ENCODE data around the gene HTR3D. TPM values are rescaled to one million over a fixed set of nuclear protein-coding genes. Genes with fewer than 3 reads are reported as not detected.
"Not testable (repeated sequence)": the region's sequence is repeated elsewhere in the genome, so short reads cannot be mapped to it uniquely, and the experiment has no call there.

Gene HTR3D
- total RNA-seq, 1 donor from 2014 or later, result not detected

DNA sequence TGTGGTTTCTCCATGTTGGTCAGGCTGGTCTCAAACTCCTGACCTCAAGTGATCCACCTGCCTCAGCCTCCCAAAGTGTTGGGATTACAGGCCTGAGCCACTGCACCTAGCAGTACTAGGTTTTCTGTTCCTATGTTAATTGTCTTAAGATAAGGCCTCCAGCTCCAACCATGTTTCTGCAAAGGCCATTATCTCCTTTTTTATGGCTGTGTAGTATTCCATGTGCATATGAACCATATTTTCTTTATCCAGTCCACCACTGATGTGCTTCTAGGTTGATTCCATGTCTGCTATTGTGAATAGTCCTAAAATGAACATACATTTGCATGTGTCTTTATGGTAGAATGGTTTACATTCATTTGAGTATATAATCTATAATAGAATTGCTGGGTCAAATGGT lies 31.1 kb downstream of the HTR3D start:
- Histone ChIP-seq H3K4me1 (no peaks in the 10 kb centered on the region), H3K9me3 (no peaks in the 10 kb centered on the region), H3K27ac (no peak overlapping the region), H3K36me3 (no peaks in the 10 kb centered on the region), H3K4me3 (no peak overlapping the region), H3K27me3 (no peaks in the 10 kb centered on the region)
- intact Hi-C loops (cut with DNase I), result no loop called here
- TF ChIP-seq, protein P1, sequence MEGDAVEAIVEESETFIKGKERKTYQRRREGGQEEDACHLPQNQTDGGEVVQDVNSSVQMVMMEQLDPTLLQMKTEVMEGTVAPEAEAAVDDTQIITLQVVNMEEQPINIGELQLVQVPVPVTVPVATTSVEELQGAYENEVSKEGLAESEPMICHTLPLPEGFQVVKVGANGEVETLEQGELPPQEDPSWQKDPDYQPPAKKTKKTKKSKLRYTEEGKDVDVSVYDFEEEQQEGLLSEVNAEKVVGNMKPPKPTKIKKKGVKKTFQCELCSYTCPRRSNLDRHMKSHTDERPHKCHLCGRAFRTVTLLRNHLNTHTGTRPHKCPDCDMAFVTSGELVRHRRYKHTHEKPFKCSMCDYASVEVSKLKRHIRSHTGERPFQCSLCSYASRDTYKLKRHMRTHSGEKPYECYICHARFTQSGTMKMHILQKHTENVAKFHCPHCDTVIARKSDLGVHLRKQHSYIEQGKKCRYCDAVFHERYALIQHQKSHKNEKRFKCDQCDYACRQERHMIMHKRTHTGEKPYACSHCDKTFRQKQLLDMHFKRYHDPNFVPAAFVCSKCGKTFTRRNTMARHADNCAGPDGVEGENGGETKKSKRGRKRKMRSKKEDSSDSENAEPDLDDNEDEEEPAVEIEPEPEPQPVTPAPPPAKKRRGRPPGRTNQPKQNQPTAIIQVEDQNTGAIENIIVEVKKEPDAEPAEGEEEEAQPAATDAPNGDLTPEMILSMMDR (IDR thresholded peaks at IDR 0.05), result no peak
- DNase-seq (ENCODE audit: low spot score in 2 of 2), result no peak

DNA sequence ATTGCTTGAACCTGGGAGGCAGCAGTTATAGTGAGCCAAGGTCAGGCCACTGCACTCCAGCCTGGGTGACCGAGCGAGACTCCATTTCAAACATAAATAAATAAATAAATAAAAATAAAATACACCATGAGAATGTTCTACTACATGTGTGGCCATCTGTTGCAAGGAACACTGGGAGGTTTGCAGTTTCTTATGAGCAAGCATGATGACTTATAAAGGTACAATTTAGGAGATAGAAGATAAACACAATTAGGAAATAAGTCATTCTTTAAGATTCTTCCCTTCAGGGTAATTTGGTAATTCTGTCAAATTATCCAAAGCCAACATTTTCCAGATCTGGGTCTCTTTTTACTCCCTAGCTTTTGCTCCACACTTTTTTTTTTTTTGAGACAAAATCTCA lies 34.7 kb downstream of the HTR3D start:
- H3K4me3 ChIP-seq, result no peak overlapping the region
- DNase-seq (ENCODE audit: low spot score in 2 of 2), result no peak
- no peaks in the 10 kb centered on the region for H3K4me1 ChIP-seq
- H3K9me3 ChIP-seq, result no peaks in the 10 kb centered on the region
- no peak overlapping the region for H3K27ac ChIP-seq
- intact Hi-C loops (cut with DNase I), result no loop called here
- no peaks in the 10 kb centered on the region for H3K36me3 ChIP-seq
- TF ChIP-seq, protein P1 (IDR thresholded peaks at IDR 0.05), result no peak
- no peaks in the 10 kb centered on the region for H3K27me3 ChIP-seq

DNA sequence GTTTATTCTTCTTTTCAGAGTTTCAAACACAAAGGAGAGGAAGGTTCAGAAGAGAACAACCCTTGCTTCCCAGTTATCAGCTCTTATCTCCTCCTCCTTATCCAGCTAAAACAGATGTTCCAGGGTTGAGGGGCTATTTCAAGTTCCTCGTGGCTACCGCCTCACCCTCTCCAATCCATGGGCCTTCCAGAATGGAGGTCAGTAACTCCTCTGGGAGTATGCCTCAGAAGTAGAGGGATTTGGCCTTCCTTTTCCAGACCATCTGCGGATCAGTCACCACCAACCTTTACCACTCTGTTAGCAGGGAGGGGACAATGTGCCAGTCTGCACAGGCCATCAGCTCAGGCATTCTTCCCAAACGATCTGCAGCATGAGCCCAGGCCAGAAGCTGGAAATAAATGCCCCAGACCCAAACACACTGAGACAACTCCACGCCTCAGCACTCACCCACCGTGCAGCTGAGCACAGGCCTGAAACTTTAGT lies 36.1 kb downstream of the HTR3D start:
- TF ChIP-seq, protein P1 (IDR thresholded peaks at IDR 0.05), result no peak
- Histone ChIP-seq H3K4me1 (no peaks in the 10 kb centered on the region), H3K4me3 (no peak overlapping the region), H3K36me3 (no peaks in the 10 kb centered on the region), H3K27me3 (no peaks in the 10 kb centered on the region), H3K27ac (no peak overlapping the region), H3K9me3 (no peaks in the 10 kb centered on the region)
- no peak for DNase-seq (ENCODE audit: low spot score in 2 of 2)
- intact Hi-C loops (cut with DNase I), result no loop called here

DNA sequence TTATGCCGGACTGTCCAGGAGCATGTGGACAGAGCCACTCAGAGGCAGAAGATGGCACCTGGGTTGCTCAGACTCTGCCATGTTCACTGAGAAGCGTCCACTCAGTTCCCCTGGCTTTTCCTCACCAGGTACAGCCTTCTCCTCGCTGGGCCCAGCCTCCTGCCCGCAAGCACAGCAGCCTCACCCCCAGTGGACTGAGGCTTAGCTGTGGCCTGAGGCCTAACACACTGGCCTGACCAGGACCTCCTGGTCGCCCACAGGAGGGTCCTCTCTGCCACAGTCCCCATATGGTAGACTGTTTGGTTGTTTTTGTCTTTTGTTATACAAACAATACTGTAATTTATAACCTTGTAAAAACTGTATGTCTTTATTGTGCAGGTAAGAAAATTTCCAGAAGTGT lies 36.8 kb downstream of the HTR3D start:
- H3K9me3 ChIP-seq, result no peaks in the 10 kb centered on the region
- no peak overlapping the region for H3K4me3 ChIP-seq
- H3K27ac ChIP-seq, result no peak overlapping the region
- TF ChIP-seq, protein P1 (IDR thresholded peaks at IDR 0.05), result no peak
- no peak for DNase-seq (ENCODE audit: low spot score in 2 of 2)
- H3K4me1 ChIP-seq, result no peaks in the 10 kb centered on the region
- H3K27me3 ChIP-seq, result no peaks in the 10 kb centered on the region
- H3K36me3 ChIP-seq, result no peaks in the 10 kb centered on the region
- intact Hi-C loops (cut with DNase I), result no loop called here

DNA sequence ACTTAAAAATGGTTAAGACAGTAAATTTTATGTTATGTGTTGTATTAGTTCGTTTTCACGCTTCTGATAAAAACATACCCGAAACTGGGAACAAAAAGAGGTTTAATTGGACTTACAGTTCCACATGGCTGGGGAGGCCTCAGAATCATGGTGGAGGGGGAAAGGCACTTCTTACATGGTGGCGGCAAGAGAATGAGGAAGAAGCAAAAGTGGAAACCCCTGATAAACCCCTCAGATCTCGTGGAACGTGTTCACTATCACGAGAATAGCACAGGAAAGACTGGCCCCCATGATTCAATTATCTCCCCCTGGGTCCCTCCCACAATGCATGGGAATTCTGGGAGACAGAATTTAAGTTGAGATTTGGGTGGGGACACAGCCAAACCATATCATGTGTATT lies 39.6 kb downstream of the HTR3D start:
- intact Hi-C loops (cut with DNase I); H3K27me3 ChIP-seq; H3K27ac ChIP-seq; H3K4me3 ChIP-seq; H3K9me3 ChIP-seq; H3K36me3 ChIP-seq; DNase-seq (ENCODE audit: low spot score in 2 of 2); H3K4me1 ChIP-seq: not testable (repeated sequence)

DNA sequence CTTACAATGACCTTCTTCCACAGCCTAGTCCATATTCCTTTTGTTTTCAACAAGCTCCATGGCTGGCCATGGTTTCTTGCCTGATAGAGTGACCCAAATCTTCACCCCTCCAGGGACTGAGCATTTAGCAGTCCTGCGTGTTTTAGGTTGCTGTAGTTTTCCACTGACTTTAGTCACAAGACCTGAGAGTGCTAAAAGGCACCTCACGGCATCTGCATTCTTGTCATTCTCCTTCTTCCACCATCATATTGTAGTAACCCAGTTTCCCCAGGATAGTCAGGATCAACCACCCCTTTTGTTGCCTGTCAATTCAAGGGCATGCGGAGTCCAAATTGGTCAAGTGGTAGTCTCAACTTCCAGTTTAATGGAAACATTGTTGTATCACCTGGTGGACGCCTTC lies 42.1 kb downstream of the HTR3D start:
- H3K4me1 ChIP-seq, result no peaks in the 10 kb centered on the region
- no peak for DNase-seq (ENCODE audit: low spot score in 2 of 2)
- H3K4me3 ChIP-seq, result no peak overlapping the region
- no peak overlapping the region for H3K27ac ChIP-seq
- no peaks in the 10 kb centered on the region for H3K36me3 ChIP-seq
- no peaks in the 10 kb centered on the region for H3K27me3 ChIP-seq
- intact Hi-C loops (cut with DNase I), result no loop called here
- TF ChIP-seq, protein P1 (IDR thresholded peaks at IDR 0.05), result no peak
- H3K9me3 ChIP-seq, result no peaks in the 10 kb centered on the region
